Measurements from ENCODE around the gene PLEKHJ1.
A peak's percentile ranks its signal among the peaks of the same experiment; 100 is the strongest.
"Not testable (repeated sequence)": the region's sequence is repeated elsewhere in the genome, so short reads cannot be mapped to it uniquely, and the experiment has no call there.

The PLEKHJ1 gene

DNA sequence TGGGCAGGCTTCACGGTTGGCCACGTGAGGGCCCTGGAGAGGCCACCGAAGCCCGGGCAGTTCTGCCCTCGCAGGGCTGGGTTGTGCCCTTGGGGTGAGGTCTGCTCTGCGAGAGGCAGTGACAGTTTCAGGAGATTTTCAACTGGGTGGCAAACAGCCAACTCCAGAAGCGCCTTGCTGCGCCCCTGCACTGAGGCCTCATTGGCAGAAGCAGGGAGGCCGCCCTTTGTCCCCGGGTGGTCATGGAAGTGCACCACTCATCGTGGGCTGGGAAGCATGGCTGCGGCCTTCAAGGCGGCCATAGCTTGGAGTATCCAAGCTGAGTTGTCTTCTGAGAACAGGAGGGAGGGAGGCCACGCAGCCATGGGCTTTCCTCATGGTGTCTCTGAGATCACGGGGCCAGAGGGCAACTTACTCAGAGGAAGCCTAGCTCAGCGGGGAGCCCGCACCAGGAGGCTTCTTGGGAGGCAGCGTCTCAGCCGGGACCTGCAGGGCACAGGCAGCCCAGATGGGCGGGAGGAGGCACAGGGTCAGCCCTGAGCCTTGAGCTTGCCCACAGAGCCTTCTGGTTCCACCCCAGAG is 14.8 kb downstream of the PLEKHJ1 start:
- no peak for DNase-seq (ENCODE audit: low read depth in 3 of 3)

DNA sequence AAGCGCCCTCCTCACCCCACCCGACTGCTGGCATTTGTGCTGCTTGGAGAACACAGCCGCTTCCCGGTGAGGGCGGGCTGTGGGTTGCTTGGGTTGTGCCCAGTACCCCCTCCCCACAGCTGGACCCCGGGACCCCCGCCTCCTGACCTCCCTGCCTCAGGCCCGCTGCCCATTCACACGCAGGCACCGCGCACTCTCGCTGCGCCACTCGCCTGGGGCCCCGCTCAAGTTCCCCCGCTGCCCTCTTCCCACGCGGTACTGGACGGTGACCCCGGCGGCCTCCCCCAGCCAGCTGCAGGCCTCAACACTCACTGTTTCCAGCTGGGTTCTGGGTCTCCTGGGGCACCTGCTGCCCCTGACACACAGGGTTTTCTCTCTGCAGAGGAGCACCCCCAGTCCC is 16.4 kb downstream of the PLEKHJ1 start:
- no peak for DNase-seq (ENCODE audit: low read depth in 3 of 3)

DNA sequence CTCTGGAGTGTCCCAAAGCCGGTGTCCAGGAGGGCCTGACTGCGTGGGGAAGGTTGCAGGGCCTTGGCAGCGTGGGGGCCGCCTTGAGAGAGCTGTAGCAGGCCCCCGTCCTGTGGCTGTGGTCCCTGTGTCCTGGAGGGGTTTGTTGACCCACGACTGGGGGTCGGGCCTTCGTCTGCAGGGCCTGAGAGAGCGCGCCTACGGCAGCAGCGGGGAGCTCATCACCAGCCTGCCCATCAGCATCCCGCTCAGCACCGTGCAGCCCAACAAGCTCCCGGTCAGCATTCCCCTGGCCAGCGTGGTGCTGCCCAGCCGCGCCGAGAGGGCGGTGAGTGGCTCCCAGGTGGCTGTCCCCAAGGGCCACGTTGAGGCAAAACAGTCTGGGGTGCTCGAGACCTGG is 18.5 kb downstream of the PLEKHJ1 start:
- no peak for DNase-seq (ENCODE audit: low read depth in 3 of 3)

DNA sequence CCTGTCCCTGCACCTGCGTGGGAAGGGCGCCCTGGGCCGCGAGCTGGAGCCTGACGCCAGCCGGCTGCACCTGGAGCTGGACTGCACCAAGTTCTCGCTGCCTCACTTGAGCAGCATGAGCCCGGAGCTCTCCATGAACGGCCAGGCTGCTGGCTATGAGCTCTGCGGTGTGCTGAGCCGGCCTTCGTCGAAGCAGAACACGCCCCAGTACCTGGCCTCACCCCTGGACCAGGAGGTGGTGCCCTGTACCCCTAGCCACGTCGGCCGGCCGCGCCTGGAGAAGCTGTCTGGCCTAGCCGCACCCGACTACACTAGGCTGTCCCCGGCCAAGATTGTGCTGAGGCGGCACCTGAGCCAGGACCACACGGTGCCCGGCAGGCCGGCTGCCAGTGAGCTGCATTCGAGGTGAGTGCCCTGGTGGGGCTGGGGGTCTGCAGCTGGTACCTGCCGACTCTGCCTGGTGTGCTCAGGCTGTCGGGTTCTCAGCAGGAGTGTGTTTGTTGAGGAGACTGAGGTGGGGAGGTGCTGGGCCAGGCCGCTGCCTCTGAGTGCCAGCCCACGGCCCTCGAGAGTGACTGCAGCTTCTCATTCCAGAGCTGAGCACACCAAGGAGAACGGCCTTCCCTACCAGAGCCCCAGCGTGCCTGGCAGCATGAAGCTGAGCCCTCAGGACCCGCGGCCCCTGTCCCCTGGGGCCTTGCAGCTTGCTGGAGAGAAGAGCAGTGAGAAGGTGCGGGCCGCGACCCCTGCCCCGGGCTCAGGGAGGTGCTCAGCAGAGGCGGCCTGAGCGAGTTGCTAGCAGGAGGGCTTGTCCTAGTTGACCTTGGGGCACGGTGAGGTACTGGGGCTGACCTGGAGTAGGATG is 19.5 kb downstream of the PLEKHJ1 start:
- no peak for DNase-seq (ENCODE audit: low read depth in 3 of 3)

DNA sequence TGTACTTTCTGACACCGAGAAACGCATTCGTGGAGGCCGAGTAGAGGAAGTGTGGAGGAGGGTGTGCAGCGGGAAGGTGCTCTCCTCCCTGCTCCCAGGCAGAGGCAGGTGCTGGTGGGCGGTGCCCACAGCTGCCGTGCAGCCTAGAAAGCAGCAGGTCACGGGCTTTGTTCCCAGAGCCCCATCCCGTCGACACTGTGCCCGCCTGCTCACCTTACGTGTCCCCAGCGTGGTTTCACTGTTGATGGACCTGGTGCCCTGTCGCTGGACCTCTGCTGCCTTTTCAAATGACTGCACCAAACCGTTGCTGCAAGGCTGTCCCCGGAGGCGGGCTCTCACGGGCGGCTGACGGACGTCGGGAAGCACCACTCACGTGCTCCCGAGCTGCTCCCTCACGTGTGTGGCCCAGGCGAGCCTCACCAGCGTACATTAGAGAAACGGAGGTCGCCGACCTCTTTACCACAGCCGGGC is 20.8 kb downstream of the PLEKHJ1 start:
- no peak for DNase-seq (ENCODE audit: low read depth in 3 of 3)

DNA sequence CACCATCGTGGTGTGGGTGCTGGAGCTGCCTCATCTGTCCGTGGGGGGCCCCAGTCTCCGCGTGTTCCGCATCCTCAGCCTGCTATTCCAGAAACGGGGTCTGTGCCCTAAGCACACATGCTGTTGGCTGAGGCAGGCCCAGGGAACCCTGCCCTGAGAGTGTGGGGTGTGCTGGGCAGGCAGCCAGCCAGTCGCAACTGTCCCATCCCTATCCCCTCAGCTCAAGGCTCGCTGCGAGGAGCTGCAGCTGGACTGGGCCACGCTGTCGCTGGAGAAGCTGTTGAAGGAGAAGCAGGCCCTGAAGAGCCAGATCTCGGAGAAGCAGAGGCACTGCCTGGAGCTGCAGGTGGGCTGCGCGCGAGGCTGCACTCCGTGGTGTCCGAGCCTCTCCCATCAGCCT is 21.9 kb downstream of the PLEKHJ1 start:
- no peak for DNase-seq (ENCODE audit: low read depth in 3 of 3)

DNA sequence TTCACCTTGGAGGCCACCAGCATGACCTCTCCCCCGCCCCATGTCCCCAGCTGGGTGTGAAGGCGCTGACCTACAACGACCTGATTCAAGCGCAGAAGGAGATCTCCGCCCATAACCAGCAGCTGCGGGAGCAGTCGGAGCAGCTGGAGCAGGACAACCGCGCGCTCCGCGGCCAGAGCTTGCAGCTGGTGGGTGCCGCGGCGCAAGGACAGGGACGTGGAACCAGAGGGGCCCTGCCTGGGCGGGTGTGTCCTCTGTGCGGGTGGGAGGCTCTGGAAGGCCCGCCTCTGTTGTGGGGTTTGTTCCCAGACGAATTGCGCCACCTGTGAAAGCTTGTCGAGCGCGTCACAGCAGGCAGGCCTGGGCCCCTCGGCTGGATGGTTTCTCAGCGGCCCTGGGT is 22.3 kb downstream of the PLEKHJ1 start:
- no peak for DNase-seq (ENCODE audit: low read depth in 3 of 3)

DNA sequence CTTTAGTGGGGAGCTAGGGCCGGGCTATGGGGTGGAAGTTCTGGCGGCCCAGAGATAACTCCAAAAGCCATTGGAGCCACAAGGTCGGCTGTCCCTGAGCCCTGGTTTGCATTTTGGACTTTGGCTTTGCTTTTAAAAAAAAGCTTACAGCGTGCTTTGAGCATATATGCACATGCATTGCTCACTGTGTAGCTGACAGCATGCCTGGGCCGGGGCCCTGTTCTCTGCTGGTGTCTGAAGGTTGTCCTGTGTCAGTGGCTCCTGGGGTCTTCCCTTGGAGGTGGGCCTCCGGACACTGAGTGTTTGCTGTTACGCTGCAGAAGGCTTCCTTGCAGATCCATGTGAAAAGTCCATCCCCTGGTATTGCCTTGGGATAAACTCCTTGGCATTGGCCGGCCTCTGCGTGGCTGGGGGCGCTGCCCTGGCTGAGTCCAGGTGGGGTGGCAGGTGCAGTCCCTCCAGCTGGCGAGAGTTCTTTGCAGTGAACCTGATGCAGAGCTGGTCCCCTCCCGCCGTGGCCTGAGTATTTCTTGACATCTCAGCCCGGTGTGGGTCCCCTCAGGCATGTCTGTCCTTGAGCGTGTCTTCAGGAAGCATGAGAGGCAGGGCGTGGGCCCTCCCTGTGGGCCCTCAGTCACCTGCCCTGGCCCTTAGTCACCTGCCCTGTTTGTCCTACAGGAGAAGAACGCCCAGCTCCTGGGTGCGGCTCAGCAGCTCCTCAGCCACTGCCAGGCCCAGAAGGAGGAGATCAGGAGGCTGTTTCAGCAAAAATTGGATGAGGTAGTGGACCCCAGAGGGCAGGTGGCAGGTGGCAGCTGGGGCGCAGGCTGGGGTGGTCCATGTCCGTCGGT is 23.0 kb downstream of the PLEKHJ1 start:
- DNase-seq (ENCODE audit: low read depth in 3 of 3), result no peak

DNA sequence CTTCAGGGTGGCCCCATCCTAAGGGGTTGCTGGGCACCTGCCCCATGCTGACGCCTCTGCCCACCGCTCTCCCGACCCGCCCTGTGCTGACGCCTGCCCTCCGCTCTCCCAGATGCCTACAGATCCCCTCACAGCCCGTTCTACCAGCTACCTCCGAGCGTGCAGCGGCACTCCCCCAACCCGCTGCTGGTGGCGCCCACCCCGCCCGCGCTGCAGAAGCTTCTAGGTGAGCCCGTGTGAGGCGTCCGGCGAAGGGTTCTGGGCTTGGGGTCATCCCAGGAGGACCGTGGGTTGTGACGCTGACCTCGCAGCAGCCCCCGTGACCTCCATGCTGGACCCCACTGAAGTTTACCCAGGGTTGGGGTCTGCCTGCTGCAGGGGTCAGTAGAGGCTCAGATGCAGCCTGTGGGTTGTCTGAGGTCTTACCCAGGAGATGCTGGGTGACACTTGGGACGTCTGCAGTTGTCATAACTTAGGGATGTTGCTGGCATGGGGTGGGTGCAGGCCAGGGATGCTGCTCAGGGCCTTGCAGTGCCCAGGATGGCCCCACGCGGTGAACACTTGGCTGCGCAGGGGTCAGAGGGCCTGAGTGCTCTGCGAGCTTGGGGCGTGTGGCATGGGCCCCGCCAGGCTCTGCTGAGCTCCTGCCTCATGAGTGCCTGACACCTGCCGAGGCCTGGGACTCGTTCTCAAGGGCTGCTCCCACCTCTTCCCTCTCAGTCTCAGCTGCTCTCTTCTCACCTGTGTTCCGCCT is 25.0 kb downstream of the PLEKHJ1 start:
- no peak for DNase-seq (ENCODE audit: low read depth in 3 of 3)

DNA sequence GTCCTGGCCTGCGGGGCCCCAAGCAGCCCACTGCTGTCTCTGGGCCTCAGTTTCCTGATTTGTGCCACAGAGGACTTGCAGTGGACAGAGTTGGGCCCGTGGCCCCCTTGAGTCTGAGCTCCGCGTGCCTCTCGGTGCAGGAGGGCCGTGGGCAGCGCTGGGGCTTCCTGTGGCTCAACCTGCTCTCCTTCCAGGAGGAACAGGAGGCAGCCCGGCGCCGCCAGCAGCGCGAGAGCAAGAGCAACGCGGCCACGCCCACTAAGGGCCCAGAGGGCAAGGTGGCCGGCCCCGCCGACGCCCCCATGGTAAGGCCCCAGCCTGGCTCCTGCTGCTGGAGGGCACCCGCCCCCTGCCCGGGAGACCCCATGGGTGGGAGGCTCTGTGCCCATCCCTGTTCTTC is 25.9 kb downstream of the PLEKHJ1 start:
- no peak for DNase-seq (ENCODE audit: low read depth in 3 of 3)

DNA sequence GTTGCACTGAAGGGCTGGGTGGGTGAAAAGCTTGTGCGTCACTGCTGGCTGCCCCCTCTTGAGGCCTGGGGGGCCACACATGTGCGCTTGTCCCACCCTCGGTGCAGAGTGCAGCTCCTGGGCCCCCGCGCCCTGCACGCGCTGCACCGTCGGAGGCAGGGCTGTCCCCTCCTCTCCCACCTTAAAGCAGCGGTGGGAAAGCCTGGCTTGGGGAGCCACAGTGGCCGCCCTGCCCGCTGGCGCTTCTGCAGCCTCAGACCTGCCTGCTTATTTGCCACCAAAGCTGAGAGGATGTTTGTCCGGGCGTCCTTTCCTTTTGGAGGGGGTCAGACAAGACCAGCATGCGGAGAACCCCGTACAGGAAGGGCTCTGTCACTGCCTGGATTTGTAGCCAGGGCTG is 26.7 kb downstream of the PLEKHJ1 start:
- DNase-seq (ENCODE audit: low read depth in 3 of 3), result no peak

DNA sequence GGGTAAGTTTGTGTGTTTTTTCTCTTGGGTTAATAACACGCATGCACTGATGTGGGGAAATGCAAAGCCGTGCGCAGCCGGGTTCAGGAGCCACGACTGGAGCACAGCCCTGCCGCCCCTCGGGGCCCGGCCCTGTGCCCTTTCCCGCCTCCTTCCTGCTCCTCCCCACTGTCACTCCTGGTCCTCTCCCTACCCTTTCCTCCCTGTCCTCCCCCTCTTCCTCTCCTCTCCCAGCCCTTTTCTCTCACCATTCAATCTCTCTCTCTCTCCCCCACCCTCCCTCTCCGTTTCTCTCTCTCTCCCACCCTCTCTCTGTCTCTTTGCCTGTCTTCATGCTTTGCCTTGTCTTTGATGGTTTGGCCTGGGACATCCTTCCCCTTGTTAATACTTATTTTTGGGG is 27.2 kb downstream of the PLEKHJ1 start:
- DNase-seq (ENCODE audit: low read depth in 3 of 3), result no peak

DNA sequence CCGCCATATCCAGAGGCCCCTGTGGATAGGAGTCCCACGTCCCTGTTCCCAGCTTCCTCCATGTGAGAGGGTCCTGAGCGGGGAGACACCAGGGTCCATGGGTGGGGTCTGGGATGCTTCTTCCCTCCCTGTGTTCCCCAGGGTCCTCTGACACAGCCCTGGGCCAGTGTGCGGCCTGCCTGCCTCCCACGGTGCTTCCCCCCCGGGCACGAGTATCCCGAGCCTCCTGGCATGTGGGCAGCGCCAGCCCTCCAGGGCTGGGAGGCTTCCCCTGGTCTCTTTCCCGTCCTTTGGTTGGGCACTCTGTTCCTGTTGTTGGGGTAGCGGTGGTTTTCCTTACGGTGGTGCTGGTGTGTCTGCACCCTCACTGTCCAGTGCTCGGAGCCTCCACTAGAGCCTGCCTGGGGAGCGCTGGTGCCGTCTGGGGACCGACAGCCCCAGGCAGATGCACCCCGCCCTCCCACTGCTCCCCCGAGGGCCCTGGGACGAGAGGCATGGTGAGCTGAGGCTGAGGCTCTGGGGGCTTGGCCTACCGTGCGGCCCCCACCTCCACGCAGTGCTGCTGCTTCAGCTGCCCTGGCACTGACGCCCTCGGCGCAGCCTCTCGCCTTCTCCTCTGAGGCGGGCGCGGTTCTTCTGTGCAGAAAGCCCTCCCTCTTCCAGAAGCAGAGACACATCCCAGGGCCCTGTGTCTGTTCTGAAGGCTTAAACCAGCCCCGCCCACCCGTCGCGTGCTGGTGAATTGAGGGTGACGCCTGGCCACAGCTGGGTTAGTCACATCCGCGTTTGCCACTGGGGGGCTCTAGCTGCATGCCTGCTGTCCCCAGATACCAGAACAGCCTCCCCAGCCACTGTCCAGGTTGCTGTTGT is 27.9 kb downstream of the PLEKHJ1 start:
- peak in 1 of 3 experiments; percentile 36 for DNase-seq (ENCODE audit: low read depth in 3 of 3)

DNA sequence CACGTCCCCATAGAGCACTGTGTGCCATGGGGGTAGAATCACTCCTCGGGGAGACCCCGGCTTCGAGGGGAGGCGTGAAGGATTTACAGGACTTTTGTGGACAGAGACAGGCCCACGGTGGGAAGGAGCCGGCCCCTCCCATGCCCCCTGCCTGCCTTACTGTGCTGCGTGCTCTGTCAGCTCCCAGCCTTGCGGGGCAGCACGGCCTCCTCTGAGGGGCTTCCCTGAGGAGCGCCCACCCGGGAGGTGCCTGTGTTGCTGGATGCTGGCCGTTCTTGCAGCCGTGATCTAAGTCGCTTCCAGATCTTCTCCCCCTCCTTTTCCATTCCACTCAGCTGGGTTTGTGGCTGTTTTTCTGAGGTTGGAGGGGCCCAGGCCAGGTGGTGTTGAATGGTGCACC is 29.1 kb downstream of the PLEKHJ1 start:
- no peak for DNase-seq (ENCODE audit: low read depth in 3 of 3)

DNA sequence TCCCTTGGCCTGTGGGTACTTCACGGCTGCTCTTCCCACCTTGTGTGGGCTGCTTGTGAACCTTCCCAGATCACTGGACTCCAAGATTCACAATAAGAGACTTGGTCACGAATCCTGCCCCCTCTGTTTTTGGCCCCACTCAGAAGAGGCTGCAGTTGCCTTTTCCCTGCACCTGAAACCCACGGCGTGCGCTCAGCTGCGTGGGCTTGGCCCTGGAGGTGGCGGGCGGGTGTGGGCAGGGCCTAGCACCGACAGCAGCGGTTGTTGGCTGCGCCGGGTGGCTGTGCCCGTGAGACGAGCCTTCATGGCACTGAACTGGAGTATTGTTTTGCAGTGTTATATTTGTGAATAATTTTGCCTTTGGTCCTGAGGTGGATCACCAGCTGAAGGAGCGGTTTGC is 33.8 kb downstream of the PLEKHJ1 start:
- no peak for DNase-seq (ENCODE audit: low read depth in 3 of 3)

DNA sequence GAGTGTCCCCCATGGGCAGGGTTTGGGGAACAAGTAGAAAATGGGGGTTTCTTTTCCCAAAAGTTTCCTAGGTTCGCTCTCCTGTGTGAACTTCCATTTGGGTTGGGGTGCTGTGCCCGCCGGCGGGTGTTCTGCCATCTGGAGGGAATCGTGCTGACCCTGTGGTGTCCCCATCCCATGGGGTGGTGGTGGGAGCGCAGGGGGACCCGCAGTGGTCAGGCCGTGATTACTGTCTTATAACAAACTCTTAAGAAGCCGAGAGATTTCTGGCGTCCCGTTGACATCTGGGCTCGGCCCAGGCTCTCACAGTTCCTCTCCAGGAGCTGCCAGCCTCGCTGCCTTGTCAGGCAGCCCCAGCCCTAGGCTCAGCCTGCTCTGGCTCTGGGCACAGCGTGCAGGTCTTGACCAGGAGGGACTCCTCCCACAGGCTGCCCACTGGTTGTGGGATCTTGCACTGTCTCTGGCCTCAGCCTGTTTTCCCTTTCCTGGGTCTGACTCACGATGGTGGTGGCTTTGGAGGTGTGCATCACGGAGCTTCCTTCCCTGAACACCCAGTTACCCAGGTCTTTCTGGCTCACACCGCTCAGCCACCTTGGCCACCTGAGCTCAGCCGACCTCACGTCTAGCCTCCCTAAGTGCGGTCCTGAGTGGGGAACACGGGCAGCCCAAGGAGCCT is 34.5 kb downstream of the PLEKHJ1 start:
- DNase-seq (ENCODE audit: low read depth in 3 of 3), result no peak

DNA sequence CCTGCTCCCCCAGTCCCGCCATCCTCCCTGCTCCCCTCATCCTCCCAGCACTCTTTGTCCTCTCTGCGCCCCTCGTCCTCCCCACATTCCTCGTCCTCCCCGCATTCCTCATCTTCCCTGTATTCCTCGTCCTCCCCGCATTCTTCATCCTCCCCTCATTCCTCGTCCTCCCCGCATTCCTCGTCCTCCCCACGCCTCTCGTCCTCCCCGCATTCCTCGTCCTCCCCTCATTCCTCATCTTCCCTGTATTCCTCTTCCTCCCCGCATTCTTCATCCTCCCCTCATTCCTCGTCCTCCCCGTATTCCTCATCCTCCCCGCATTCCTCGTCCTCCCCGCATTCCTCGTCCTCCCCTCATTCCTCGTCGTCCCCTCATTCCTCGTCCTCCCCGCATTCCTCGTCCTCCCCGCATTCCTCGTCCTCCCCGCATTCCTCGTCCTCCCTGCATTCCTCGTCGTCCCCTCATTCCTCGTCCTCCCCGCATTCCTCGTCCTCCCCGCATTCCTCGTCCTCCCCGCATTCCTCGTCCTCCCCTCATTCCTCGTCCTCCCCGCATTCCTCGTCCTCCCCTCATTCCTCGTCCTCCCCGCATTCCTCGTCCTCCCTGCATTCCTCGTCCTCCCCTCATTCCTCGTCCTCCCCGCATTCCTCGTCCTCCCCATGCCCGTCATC is 35.4 kb downstream of the PLEKHJ1 start:
- not testable (repeated sequence) for DNase-seq (ENCODE audit: low read depth in 3 of 3)

DNA sequence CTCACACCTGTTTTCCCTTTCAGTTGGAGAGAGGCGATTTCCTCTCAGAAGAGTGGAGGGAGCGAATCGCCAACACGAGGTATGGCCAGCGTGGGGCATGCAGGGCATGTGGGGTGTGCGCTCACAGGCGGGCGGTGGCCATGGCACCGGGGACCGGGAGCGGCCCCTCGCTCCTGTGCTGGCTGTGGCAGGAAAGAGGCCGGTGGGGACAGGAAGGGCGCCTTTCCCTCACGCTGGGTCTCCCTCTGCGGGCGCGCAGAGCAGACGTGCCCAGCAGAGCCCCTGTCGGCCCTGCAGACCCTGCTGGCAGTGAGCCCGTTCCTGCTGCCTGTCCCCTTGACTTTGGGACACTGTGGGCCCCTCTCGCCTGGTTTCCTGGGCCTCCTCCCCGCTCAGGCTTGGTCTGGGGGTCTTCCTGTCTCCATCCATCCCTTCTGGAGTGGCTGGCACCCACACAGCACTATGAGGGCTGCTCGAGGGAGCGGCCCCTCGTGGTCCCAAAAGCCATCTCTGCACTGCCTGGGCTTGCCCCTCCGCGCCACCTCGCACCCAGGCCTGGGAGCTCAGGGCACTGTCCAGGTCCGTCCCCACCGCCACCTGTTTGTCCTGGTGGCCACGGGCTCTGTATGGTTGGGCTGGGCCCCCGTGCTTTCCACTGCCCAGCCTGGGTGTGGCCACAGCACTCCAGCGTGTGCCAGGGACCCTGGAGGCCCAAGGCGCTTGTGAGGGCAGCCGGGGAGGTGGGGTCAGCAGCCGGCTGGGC is 36.1 kb downstream of the PLEKHJ1 start:
- DNase-seq (ENCODE audit: low read depth in 3 of 3), result no peak

DNA sequence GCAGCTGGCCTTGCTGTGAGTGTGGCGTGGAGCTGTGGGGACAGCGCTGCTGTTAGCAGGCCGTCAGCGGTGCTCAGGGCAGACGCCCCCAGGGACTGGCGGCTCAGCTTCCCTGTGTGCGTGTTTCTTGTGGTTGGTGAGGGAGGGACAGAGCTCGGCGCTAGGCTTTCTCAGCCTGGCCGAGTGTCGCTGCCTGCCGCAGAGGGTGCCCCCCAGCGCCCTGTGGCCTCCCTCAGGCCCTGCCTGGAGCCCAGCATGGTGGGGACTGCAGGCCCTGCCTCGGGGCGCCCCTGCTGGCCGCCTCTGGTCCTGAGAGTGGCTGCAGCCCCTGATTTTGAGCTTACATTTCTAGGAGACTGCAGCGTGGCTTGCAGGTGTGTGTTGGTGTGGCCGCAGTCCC is 36.9 kb downstream of the PLEKHJ1 start:
- DNase-seq (ENCODE audit: low read depth in 3 of 3), result no peak

Measured in stimulated activated CD4-positive, alpha-beta T cell treated with anti-CD3 and anti-CD28 coated beads, TNF-alpha, amount 100 ng/mL, for 24 hours (primary cell).